Activated CD4-positive, alpha-beta T cell treated with anti-CD3 and anti-CD28 coated beads, Interleukin-2, amount 50 U/mL, for 4 hours (primary cell): ENCODE data around the gene CDC42BPB.

Experiments used
- DNase-seq, 2 experiments: peaks; one replicate each; pipeline ENCODE4 v3.0.0-alpha.2; 2020

Gene CDC42BPB

DNA sequence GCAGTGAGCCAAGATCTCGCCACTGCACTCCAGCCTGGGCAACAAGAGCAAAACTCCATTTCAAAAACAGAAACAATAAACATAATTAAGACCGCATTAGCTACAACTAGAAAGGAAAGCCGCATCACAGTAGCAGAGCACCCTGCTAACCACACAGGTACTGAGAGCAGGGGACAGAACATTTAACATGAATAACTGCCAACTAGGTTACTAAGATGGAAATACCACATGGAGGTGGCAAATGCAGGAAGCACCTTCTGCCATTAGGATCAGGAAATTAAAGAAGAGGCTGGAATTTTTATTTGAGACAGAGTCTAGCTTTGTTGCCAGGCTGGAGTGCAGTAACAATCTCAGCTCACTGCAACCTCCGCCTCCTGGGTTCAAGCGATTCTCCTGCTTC is 41.9 kb downstream of the CDC42BPB start:
- no peak for DNase-seq

DNA sequence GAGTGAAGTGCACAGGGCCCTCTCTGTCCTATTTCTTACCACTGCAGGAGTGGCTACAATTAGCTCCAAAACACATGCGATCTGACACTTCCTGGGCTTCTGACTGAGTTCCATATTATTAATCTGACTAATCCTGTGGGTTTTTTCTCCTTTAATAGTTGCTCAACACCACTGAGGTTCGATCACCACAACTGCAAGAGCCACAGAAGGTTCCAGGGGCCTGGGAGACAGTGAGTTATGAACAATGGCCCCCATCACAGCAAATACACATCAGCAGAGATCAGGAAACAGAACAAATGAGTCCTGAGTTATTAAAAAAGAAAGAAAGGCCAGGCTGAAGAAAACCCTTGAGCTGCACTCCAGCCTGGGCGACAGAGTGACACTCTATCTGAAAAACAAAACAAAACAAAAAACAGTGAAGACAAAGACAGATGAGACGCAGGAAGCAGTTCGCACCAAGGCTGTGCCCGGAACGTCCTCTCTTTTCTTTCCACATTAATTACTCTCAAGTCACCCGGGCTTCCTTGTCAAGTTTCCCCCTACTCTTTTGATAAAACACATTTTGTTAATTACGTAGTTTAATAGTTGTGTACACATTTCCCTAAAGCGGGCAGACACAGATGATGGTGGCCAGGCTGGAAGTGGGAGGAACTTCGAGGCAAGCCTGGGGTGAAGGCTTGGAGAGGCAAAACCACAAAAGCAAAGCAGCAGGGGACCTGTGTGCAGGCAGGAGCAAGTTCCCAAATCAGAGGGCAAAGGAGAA is 42.7 kb downstream of the CDC42BPB start:
- no peak for DNase-seq

DNA sequence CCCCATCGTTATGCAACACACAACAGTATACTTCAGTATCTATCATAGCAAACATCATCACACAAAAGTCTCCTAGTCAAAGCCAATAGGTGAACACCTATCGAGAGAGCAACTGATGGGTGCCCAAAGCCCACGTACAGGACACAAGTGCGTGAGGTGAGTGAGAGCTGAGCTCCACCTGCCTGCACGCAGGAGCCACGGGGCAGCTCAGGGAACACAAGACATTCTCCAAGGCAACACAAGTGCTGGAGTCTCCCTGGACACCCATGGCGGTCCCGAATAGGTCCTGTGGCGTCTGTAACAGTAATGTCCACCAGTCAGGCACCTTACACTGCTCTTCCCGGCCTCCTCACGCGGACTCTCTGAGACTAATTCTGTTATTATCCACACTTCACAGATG is 44.3 kb downstream of the CDC42BPB start:
- DNase-seq, result no peak

DNA sequence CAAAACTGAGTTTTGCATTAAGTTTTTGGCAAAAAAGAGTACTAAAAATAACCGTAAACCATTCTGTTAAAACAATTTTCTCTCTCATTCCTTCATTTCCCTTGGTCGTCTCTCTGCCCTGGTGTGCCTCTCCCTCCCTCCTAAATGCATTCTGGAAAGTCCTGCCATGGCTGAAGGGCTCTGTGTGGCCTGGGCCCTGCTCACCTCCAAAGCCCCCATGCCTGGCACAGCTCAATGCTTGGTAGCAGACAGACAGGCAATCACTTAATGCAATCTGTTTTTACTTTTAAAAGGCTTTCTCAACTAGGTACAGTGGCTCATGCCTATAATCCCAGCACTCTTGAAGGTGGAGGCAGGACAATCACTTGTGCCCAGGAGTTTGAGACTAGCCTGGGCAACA is 47.8 kb downstream of the CDC42BPB start:
- DNase-seq, result no peak

DNA sequence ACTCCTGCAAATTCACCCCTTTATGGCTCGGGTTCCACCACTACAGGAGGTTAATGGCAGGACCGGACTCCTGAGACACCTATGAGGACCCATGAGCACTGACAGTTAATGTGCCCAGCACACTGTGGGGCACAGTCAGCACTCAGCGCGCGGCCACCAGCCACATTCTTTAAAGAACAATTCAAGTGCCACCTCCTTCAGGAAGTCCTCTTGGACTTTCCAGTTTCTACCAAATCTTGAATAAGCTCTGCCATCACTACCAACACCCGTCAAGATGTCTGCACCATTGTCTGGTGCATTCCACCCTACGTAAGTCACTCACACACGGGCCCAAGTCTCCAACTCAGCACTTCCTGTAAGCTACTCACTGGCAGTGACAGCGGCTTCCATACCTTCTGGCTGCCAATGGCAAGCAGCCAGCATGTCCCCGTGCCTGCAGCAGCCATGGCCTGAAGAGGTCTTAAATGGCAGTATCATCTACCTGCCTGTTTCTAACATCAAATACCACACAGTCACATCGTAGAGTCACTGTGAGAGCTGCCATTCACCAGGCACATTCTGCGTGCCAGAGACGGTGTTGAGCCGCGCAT is 48.5 kb downstream of the CDC42BPB start:
- no peak for DNase-seq

DNA sequence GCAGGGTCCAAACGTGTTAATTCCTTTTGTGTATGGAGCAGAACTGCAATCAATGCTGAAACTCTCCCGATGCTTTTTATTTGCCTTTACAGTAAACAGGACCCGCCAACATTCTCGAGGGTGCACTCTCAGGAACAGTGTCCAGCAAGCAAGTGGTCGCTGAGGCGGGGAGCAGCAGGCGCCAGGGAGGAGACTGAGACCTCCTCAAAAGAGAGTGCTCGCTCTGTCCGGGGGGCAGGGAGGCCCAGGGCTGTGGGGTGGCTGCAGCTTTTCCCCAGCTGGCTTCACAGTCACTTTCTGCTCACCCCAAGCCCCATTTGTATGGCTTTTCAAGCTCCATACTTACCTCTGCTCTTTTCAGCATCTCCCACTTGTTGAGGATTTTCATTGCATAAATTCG is 49.2 kb downstream of the CDC42BPB start:
- no peak for DNase-seq

DNA sequence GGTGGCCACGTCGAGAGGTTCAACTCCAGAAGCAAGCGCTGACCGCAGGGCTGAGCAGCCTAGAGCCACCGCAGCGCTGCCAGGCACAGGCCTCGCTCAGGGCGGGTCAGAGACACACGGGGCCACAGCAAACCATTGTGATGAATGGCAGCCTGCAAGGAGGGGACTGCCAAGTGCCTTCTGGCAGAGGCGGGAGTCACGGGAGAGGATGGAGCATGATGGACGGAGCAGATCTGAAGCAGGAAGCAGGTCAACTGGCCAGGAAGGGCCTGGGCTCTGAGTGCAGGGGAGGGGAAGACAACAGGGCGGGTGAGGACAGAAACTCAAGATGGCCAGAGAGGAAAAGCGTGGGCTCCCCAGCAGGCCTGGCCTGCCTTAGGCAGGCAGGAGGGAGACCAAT is 49.8 kb downstream of the CDC42BPB start:
- no peak for DNase-seq

DNA sequence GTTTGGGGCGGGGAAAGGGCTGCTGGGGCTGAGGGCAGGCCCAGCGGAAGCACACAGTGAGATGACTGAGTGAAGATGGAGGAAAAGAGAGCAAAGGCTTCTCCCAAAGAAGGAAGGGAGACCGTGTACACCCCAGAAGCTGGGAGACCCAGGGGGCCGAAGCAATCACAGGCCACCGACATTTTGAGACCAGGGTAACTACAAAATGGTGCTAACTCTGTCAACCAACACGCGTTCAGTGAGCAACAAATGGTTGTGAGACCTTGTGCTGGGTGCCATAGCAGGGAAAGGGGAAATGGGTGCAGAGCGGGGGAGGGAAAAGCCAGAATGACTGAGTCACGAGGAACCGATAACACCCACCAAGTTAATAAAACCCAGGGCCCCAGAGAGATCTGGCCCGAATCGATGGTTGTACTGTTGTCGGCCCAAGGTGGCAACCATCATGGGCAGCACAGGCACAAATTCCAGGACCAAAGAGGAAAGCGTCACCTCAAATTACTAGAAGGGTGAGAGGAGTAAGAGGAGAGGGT is 50.3 kb downstream of the CDC42BPB start:
- DNase-seq, result no peak

DNA sequence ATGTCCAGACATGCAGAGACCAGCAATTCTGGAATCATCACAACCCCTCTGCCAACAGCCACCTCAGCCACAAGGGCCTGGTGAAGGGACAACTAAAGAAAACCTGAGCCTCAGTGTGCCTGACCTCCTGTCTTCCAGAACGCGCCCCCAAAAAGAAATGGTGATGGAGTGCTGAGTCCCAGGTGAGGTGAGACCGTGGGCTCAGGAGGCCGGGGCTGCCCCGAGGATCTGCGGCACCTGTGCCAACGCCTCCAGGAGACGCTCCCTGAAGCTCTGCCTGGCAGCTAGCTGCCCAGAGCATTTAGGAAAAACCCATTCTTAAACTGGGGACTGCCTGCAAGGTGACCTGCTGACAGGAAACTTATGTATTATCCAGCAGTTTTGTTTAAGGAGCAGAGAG is 51.2 kb downstream of the CDC42BPB start:
- no peak for DNase-seq

DNA sequence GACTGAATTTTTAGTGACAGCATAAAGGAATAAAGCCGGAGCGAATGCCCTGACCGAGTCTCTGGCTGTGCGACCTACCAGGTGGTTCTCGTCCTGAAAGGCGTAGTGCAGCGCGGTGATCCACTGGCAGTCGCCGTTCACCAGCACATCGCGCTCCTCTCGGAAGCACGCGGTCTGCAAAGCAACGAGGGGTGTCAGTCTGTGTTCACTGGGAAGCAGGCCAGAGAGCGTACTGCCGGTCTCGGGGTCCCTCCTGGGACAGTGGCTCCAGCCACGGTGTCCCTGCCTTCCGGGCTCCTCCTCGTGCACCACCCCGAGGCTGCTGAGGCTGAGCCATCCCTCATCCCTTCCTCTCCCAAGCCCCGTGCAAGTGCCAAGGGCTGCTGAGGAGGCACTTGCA is 53.5 kb downstream of the CDC42BPB start:
- DNase-seq, result no peak

DNA sequence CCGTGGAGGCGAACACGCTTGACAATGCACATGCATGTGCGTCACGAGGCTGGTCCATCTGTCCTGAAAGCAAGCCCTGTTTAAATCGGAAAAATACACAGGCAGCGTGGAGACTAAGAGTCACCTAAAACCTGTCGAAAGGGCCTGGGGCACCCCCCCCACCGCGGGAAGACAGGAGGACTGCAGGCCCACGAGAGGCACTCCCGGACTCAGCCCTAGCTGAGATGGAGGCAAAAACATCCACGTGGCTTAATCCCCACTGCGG is 54.1 kb downstream of the CDC42BPB start:
- DNase-seq, result no peak

DNA sequence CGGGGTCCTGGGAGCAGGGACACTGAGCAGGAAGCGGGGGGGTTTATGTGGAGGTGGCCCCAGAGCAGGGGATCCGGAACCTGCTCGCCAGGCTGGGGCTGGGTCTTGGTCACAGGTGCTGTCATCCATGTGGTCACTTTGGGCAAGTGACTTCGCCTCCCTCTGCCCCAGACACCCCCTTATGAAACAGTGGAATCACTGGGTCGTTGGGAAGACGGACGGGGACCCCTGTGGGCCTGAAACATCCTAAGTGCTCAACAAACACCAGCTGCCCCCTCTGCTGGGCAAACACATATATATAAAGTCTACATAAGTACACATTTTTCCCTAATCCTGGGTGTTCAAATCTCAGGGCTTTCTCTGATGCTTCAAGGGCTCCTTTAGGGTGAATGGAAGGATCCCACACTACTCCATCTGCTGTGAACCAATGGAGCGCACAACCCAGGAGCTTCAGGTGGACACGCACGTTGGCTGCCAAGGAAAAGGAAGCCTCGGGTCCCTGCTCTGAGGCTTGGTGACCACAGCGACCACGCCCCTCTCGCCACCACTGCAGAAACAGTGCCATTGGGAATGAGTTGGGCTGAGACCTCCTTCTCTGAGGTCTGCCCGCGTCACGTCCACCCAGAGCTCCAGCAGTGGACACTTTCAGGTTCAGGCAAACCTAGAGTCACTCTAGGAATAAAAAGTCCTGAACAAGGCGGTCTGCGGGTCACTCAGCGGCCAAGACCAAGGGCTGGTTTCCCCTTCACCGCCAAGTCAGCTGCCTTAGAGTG is 54.6 kb downstream of the CDC42BPB start:
- no peak for DNase-seq

DNA sequence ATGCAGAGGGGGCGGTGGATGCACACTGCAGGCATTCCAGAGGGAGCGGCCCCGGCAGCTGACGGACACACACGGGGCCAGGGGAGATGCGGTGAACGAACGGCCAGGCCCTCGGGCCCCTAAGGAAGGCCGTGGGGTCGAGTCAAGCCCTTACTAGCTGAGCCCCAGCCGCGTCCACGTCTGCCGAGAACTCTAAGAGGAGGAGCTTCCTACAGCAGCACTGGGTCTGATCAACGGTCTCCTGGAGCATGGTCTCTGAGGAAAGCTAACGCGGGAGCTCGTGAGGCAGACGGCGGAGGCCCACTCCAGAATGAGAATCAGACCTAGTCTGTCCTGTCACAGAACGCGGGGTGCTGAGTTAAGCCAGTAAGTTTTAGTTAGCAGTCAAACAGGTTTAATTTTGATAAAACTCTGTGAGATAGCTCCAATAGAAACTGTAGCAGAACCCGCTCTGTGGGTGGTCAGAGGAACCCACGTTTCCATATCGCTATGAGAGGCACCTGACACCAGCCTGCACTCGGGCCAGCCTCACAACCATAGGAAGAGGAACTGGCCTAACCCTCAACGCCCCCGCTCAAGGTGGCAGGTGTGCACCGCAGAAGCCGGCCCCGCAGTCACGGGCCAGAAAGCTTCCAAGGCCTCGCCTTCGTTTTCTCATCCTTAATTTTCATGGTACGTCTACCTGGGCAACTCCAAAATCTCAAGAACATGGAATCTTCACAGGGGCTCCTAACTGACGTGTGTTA is 55.5 kb downstream of the CDC42BPB start:
- no peak for DNase-seq

DNA sequence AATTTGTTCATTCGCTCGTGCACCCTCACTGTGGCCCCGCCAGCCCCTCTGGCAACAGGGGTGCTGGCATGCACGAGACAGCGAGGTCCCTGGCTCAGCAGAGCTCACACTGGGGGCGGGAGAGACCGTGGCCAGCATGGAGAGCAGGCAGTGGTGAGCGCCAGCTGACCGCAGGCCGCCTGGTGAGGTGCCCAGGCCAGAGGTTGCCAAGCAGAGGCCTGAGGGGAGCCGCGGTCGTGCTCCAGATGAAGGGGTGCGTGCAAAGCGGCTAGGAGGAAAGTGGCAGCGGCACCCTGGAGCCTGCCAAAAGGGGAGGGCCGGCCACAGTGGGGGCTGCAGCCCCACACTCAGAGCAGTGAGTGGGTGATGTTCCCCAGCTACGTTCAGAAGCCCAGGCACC is 56.1 kb downstream of the CDC42BPB start:
- DNase-seq, result no peak

DNA sequence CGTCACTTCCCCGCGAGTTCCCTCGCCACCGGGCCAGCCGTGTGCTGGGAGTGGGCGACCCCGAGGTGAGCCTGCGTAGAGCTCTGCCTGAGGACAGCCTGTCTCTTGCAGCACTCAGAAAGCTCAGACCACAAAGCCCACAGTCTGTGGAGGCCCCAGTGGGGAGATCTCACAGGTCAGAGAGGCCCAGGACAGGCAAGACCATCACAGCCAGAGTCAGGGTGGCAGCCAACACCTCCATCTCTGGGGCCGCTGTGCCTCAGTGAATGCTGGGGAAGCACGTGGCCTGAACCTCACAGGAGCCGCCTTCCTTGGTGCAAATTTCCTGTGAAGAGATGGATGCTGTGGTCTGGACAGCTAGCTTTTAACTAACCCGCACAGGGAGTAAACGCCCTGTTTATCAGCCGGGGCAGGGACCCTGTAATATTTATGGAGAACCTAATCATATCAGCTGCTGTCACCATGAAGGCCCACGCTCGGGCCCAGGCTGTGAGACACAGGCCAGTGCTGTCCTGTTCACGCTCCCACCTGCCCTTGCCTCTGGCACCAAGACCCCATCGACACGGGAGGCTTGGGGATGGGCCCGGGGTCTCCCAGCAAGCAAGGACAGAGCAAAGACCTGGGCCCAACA is 56.9 kb downstream of the CDC42BPB start:
- DNase-seq, result no peak

DNA sequence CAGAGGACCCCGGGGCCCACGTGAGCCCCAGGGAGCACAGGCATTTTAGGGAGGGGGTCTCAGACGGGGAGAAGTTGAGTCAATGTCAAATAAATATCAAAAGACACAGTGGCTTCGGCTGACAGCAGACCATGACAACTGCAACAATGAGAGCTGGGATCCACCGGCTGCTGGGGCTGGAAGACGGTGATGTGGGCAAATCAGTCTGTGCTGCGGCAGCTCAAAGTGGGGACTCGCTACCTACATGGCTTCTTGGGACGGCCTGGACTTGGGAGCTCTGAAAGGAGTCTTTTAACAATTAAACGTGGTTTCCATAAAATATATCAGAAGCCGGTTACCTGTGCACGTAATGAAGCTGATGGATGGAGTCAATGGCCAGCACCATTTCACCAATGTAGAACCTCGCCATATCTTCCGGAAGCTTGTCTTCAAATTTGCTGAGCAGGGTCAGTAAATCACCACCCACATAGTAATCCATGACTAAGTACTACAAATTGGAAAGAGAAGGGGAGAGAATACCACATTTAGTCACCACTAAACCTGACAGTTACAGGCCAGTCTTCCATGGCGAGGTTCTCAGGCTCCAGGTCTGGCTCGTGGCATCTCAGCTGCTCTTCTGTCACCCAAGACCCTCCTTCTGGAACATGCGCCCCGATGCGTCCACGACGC is 58.0 kb downstream of the CDC42BPB start:
- no peak for DNase-seq

DNA sequence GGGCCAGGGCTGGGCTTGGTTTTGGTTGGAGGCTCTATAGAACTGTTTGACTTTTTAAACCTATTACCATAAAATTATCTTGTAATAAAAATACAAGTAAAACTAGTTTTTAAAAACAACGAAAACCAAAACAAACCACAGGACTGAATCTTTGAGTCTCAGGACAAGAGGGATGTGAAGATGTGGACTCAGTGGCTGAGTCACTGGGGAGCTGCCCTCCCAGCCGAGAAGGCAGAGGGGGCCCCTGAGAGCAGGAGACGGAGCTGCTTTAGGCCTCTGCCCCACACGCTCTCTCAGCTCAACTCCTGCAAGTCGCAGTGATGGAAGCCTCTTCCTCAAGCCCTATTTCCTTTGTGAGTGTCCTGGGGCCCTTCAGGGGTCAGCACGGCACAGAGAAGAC is 59.0 kb downstream of the CDC42BPB start:
- no peak for DNase-seq

DNA sequence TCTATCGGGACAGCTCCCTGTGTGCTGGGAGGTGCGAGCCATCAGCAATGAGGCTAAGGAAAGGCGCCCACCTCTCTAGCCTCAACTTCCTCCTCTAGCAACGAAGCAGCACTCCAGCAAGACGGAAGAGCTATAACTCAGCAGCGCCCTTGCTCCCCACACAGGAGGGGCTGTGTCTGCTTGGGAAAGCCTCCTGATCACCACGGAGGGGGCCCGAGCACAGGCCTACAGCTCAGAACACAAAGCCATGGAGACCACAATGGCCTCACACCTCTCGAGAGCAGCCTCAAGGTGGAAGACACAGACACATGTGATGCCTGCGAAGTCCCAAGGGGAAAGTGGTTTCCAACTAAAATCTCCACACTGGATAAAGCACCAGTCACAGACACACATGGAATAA is 60.4 kb downstream of the CDC42BPB start:
- DNase-seq, result no peak

DNA sequence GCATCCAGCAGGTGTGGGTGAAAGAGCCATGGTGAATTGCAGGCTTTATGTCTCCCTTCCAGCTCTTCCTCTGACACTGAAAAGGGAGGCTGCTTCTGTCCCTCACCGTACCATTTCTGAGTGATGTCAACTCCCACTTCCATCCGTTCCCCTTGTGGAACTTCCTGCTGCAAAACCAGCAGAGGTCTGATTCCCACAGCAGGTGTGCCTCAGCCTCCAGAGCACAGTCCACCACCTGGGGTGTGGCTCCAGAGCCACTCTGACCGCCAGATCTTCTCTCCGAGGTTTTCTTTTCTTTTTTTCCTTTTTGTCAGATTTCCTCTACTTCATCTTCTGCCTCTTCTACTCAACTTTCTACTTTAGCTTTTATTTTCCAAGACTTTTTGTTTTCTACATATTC is 62.7 kb downstream of the CDC42BPB start:
- no peak for DNase-seq

DNA sequence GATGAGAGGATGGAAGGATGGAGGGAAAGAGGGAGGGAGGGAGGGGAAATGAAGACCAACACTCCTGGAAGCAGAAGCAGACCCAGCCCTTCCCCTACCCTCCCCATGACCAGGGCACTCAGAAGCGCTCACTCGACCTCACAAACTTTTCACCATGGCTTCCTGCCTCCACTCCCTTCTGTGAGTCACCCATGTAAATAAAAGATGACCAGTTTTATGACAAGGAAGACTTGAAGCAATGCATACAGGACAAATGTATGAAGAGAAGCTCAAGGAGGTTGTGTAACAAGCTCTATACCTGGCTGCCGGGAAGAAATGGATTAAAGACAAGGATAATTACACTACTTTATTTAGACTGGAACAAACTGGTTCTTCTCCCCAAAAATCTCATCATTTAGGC is 63.8 kb downstream of the CDC42BPB start:
- no peak for DNase-seq

DNA sequence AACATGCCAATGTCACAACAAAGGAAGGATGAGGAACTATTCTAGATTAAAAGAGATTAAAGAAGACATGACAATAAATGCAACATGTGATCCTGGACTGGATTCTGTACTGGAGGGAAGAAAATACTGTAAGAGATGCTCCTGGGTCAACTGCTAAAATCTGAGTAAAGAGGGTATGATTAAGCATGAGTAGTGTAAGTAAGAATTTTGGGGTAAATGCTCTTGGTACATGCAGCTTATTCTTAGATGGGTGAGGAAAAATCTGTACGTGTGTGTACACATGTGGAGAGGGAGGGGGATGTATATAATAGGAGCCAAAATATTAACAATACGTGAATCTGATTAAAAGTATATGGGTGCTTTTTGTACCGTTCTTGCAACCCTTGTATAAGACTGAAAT is 66.0 kb downstream of the CDC42BPB start:
- no peak for DNase-seq

DNA sequence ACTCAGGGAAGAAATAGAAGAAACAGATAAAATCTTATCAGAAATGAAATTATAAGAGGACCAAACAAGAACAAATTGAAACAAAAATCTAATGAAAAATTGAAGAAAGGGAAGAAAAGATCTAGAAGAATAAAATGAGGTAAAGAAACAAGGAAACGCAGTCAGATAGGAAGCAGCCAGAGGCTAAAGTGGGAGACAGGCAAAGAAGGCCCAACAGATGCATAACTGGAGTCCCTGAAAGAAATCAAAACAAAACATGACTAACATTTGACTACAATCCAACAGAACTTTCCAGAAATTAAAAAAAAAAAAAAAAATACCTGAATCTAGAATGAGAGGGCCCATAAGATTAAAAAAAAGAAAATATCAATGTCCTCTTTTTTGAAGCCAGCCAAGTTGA is 69.3 kb downstream of the CDC42BPB start:
- no peak for DNase-seq
